Neuron (in vitro differentiated cells): ENCODE data around the gene PRUNE1.

Experiments used
- H2AFZ ChIP-seq: one replicate; pipeline ENCODE4 v1.6.1; 2013; ENCODE audit warnings: low read depth, mild to moderate bottlenecking, inconsistent platforms, low read length, moderate library complexity
- H3K27me3 ChIP-seq: one replicate; pipeline ENCODE4 v1.6.1; 2013; ENCODE audit warnings: low read length; ENCODE audit not compliant: insufficient read depth
- H3K36me3 ChIP-seq: one replicate; pipeline ENCODE4 v1.6.1; 2013; ENCODE audit warnings: low read length; ENCODE audit not compliant: insufficient read depth
- H3K4me1 ChIP-seq: one replicate; pipeline ENCODE4 v1.6.1; 2013; ENCODE audit warnings: low read length; ENCODE audit not compliant: insufficient read depth
- H3K4me3 ChIP-seq: 2 replicates; pipeline ENCODE4 v1.5.1; 2013; ENCODE audit warnings: mild to moderate bottlenecking, low read length, moderate library complexity
- H3K9me3 ChIP-seq: one replicate; pipeline ENCODE4 v1.6.1; 2013; ENCODE audit warnings: low read length

The PRUNE1 gene

GRCh38 chr1:151008244-151009205, at the start of gene PRUNE1:
Gene PRUNE1, plus strand, starts transcription at chr1:151008449. Its CDS starts 184 bp downstream, at chr1:151008633.
- Histone ChIP-seq H3K4me1 (peaks cover 46% of the 10 kb centered on the region), H3K4me3 (peak within 1 kb of the TSS; percentile 79), H3K36me3 (no peaks in the 10 kb centered on the region), H3K27me3 (no peaks in the 10 kb centered on the region), H2AFZ (peak within 1 kb of the TSS; percentile 51), H3K9me3 (no peaks in the 10 kb centered on the region)

GRCh38 chr1:150960646-150961045, 47.6 kb upstream of the PRUNE1 start:
- Histone ChIP-seq H3K36me3 (peaks cover 81% of the 10 kb centered on the region), H3K4me1 (no peaks in the 10 kb centered on the region), H3K4me3 (no peak overlapping the region), H3K9me3 (no peaks in the 10 kb centered on the region), H3K27me3 (no peaks in the 10 kb centered on the region), H2AFZ (no peak overlapping the region)

- peaks cover 85% of the 10 kb centered on the region for H3K36me3 ChIP-seq
- H3K4me1 ChIP-seq, result no peaks in the 10 kb centered on the region
- no peaks in the 10 kb centered on the region for H3K27me3 ChIP-seq
- H3K9me3 ChIP-seq, result no peaks in the 10 kb centered on the region
- H2AFZ ChIP-seq, result no peak overlapping the region
- no peak overlapping the region for H3K4me3 ChIP-seq
These were observed 46.5 kb upstream of the PRUNE1 start for GRCh38 chr1:150961756-150962155.

- no peak overlapping the region for H3K4me3 ChIP-seq
- no peaks in the 10 kb centered on the region for H3K9me3 ChIP-seq
- no peaks in the 10 kb centered on the region for H3K27me3 ChIP-seq
- H2AFZ ChIP-seq, result no peak overlapping the region
- H3K4me1 ChIP-seq, result no peaks in the 10 kb centered on the region
- peaks cover 90% of the 10 kb centered on the region for H3K36me3 ChIP-seq
These were observed 44.7 kb upstream of the PRUNE1 start for GRCh38 chr1:150963321-150964163.

- H3K9me3 ChIP-seq, result no peaks in the 10 kb centered on the region
- no peaks in the 10 kb centered on the region for H3K4me1 ChIP-seq
- no peak overlapping the region for H2AFZ ChIP-seq
- H3K36me3 ChIP-seq, result peaks cover 89% of the 10 kb centered on the region
- H3K27me3 ChIP-seq, result no peaks in the 10 kb centered on the region
- no peak overlapping the region for H3K4me3 ChIP-seq
These were observed 44.1 kb upstream of the PRUNE1 start for GRCh38 chr1:150964164-150964489.

- peaks cover 3% of the 10 kb centered on the region for H3K4me1 ChIP-seq
- H3K9me3 ChIP-seq, result no peaks in the 10 kb centered on the region
- peaks cover 79% of the 10 kb centered on the region for H3K36me3 ChIP-seq
- H3K4me3 ChIP-seq, result no peak overlapping the region
- H3K27me3 ChIP-seq, result no peaks in the 10 kb centered on the region
- no peak overlapping the region for H2AFZ ChIP-seq
These were observed 42.6 kb upstream of the PRUNE1 start for GRCh38 chr1:150965605-150966004.

GRCh38 chr1:150966011-150966410, 42.2 kb upstream of the PRUNE1 start:
- no peak overlapping the region for H2AFZ ChIP-seq
- H3K36me3 ChIP-seq, result peaks cover 75% of the 10 kb centered on the region
- no peaks in the 10 kb centered on the region for H3K9me3 ChIP-seq
- no peaks in the 10 kb centered on the region for H3K27me3 ChIP-seq
- peaks cover 7% of the 10 kb centered on the region for H3K4me1 ChIP-seq
- H3K4me3 ChIP-seq, result no peak overlapping the region

GRCh38 chr1:150967936-150968335, 40.3 kb upstream of the PRUNE1 start:
- H3K9me3 ChIP-seq, result no peaks in the 10 kb centered on the region
- H2AFZ ChIP-seq, result no peak overlapping the region
- H3K4me1 ChIP-seq, result peaks cover 27% of the 10 kb centered on the region
- H3K4me3 ChIP-seq, result no peak overlapping the region
- no peaks in the 10 kb centered on the region for H3K27me3 ChIP-seq
- H3K36me3 ChIP-seq, result peaks cover 59% of the 10 kb centered on the region

GRCh38 chr1:150968491-150968890, 39.8 kb upstream of the PRUNE1 start:
- Histone ChIP-seq H3K27me3 (no peaks in the 10 kb centered on the region), H3K36me3 (peaks cover 53% of the 10 kb centered on the region), H3K4me3 (no peak overlapping the region), H2AFZ (no peak overlapping the region), H3K9me3 (no peaks in the 10 kb centered on the region), H3K4me1 (peaks cover 32% of the 10 kb centered on the region)

- H3K4me3 ChIP-seq, result no peak overlapping the region
- peaks cover 42% of the 10 kb centered on the region for H3K36me3 ChIP-seq
- peaks cover 36% of the 10 kb centered on the region for H3K4me1 ChIP-seq
- H3K9me3 ChIP-seq, result no peaks in the 10 kb centered on the region
- no peak overlapping the region for H2AFZ ChIP-seq
- H3K27me3 ChIP-seq, result no peaks in the 10 kb centered on the region
These were observed 38.6 kb upstream of the PRUNE1 start for GRCh38 chr1:150969626-150970025.

- Histone ChIP-seq H2AFZ (no peak overlapping the region), H3K4me1 (peaks cover 36% of the 10 kb centered on the region), H3K4me3 (no peak overlapping the region), H3K36me3 (peaks cover 30% of the 10 kb centered on the region), H3K9me3 (no peaks in the 10 kb centered on the region), H3K27me3 (no peaks in the 10 kb centered on the region)
These were observed 37.3 kb upstream of the PRUNE1 start for GRCh38 chr1:150970808-150971582.

- Histone ChIP-seq H3K9me3 (no peaks in the 10 kb centered on the region), H2AFZ (no peak overlapping the region), H3K4me1 (peaks cover 36% of the 10 kb centered on the region), H3K4me3 (peak overlapping the region; percentile 87), H3K27me3 (no peaks in the 10 kb centered on the region), H3K36me3 (peaks cover 22% of the 10 kb centered on the region)
These were observed 36.4 kb upstream of the PRUNE1 start for GRCh38 chr1:150971583-150972416.
